ENCODE results near the gene DNAH8.
A peak's percentile ranks its signal among the peaks of the same experiment; 100 is the strongest.
"Not testable (repeated sequence)": the region's sequence is repeated elsewhere in the genome, so short reads cannot be mapped to it uniquely, and the experiment has no call there.

Gene DNAH8

DNA sequence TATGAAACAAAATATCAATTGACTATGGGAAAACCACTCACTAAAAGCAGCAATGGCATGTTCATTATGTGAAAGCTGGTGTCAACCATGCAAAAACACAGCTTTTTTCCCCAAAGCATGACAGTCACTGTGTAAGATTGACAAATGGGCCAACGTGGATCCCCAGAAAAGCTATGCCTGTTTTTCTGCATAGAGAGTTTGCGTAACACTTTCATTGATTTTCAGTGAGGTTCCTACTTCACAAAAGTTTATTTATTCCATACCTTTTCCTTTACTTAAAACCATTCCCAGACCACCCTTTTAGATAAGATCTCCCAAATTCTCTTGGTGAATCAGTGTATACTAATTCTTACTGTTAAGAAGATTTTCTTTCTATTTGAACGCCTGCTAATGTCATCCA lies 195.1 kb downstream of the DNAH8 start:
- Histone ChIP-seq H3K4me2 (peak overlapping the region; percentile 56; the same call in 1 of the 2 replicates), H3K4me3 (no peak overlapping the region), H3K27ac (no peak overlapping the region), H3K4me1 (peaks cover 11% of the 10 kb centered on the region), H3K9me3 (no peaks in the 10 kb centered on the region), H3K27me3 (no peaks in the 10 kb centered on the region), H3K36me3 (no peaks in the 10 kb centered on the region), H3K9ac (no peak overlapping the region), H4K20me1 (no peaks in the 10 kb centered on the region)
- no peak for TF ChIP-seq Cebpa-rat (IDR thresholded peaks at IDR 0.05)

DNA sequence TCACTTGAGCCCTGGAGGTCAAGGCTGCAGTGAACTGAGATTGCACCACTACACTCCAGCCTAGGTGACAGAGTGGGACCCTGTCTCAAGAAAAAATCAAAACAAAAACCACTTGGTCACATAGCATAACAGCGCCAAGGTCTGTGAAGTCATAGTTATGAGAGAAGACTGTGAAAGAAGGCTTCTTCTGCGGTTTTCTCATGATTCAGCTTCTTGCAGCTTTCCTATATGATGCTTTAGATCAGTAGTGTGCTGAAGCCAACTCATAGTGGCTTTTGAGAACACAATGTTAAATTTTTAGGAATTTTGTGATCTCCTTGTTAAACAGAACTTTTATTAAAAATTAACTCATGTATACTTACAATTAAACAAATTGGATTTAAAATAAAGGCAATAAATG lies 197.3 kb downstream of the DNAH8 start:
- TF ChIP-seq Cebpa-rat (IDR thresholded peaks at IDR 0.05), result no peak
- Histone ChIP-seq H3K4me3 (no peak overlapping the region), H3K4me2 (no peak overlapping the region), H3K27me3 (no peaks in the 10 kb centered on the region), H3K9me3 (no peaks in the 10 kb centered on the region), H3K9ac (no peak overlapping the region), H3K36me3 (no peaks in the 10 kb centered on the region), H3K4me1 (peaks cover 11% of the 10 kb centered on the region), H4K20me1 (no peaks in the 10 kb centered on the region), H3K27ac (no peak overlapping the region)

DNA sequence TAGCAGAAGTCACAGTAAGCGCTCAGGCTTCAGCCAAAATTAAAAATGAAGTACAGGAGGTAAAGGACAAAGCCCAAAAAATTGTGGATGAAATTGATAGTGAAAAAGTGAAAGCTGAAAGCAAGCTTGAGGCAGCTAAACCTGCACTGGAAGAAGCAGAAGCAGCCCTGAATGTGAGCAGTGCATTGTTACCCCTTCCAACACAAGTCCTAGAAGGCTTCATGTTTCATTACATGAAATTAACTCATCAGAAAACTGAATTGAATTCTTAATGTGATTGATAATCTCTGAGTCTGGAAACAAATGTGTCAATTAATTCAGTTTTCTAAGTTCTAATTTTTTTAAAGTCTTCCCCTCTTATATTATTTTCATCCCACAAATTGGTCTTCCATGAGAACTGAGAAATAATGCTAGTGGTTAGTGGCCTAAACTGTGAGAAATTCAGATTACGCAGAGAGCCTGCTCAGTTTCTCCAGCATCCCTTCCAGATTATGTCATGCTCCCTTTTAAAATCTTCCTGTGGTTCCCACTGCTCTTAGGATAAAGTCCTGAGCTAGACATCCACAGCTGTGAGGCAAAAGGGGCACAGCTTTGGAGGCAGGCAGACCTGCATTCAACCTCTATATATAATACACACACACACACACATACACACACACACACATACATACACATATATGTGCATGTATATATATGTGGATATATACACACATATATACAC lies 200.3 kb downstream of the DNAH8 start:
- H3K27me3 ChIP-seq, result no peaks in the 10 kb centered on the region
- H3K4me2 ChIP-seq, result no peak overlapping the region
- no peak overlapping the region for H3K4me3 ChIP-seq
- H3K9ac ChIP-seq, result no peak overlapping the region
- no peak for TF ChIP-seq Cebpa-rat (IDR thresholded peaks at IDR 0.05)
- no peaks in the 10 kb centered on the region for H3K4me1 ChIP-seq
- no peaks in the 10 kb centered on the region for H4K20me1 ChIP-seq
- no peak overlapping the region for H3K27ac ChIP-seq
- H3K36me3 ChIP-seq, result no peaks in the 10 kb centered on the region
- no peaks in the 10 kb centered on the region for H3K9me3 ChIP-seq

DNA sequence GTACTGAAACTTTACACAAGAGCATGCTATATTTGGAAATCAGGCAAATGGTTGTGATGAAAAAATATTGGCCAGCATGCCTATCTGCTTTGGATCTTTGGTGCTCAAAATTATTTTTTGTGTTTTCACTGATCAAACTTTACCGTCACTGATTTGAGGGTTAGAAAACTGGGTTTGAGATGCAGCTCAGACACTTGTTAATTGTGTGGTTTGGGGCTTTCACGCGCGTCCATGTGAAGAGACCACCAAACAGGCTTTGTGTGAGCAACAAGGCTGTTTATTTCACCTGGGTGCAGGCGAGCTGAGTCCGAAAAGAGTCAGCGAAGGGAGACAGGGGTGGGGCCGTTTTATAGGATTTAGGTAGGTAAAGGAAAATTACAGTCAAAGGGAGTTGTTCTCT lies 206.4 kb downstream of the DNAH8 start:
- not testable (repeated sequence) for H3K27ac ChIP-seq, H3K9ac ChIP-seq, H3K4me1 ChIP-seq, H4K20me1 ChIP-seq, H3K36me3 ChIP-seq, H3K27me3 ChIP-seq, H3K4me3 ChIP-seq, H3K4me2 ChIP-seq, H3K9me3 ChIP-seq

DNA sequence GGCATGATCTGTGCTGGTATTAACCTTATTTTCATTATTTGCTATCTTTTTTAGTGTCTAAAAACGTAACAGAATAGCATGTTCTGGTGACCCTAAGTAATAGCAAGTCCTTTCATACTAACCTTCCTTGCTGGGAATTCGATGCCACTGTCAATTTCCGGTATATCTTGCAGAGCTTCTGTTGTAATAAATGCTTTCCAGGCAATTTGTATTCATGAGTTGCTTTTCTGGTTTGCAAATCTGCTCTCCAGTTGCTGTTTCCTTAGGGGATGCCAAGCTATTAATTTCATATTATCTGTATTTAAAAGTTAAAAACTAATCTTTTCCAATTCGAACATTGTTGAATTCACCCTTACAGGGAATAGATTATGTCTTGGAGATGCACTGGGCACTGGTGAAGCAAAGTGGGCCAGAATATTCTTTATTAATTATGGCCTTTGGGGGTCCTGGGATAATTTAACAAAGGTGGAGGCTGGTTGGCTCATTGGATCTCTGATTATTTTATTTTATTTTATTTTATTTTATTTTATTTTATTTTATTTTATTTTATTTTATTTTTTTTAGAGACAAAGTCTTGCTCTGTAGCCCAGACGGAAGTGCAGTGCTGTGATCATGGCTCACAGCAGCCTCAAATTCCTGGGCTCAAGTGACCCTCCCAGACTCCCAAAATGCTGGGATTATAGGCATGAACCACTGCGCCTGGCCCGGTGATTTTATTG lies 209.8 kb downstream of the DNAH8 start:
- no peaks in the 10 kb centered on the region for H4K20me1 ChIP-seq
- H3K27me3 ChIP-seq, result no peaks in the 10 kb centered on the region
- H3K4me2 ChIP-seq, result no peak overlapping the region
- no peak overlapping the region for H3K27ac ChIP-seq
- H3K9ac ChIP-seq, result no peak overlapping the region
- no peaks in the 10 kb centered on the region for H3K36me3 ChIP-seq
- no peak for TF ChIP-seq Cebpa-rat (IDR thresholded peaks at IDR 0.05)
- no peaks in the 10 kb centered on the region for H3K9me3 ChIP-seq
- H3K4me1 ChIP-seq, result no peaks in the 10 kb centered on the region
- no peak overlapping the region for H3K4me3 ChIP-seq

DNA sequence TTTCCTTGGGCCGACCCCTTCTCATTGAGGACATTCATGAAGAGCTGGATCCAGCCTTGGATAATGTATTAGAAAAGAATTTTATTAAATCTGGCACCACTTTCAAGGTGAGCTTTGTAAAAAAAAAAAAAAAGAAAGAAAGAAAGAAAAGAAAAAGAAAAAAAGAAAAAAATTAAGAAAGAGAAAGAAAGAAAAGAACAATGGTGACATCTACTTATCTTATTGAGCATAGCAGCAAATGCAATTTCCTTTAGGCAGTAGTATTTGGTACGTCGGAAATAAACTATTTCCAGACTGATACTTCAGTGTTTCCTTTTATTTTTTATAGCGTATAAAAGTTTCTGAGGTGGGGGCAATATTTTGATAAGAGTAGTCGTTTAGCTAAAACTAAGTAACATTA lies 214.4 kb downstream of the DNAH8 start:
- Histone ChIP-seq H3K4me1 (peaks cover 6% of the 10 kb centered on the region; the same call in 1 of the 2 replicates), H3K4me2 (no peak overlapping the region), H4K20me1 (no peaks in the 10 kb centered on the region), H3K27ac (no peak overlapping the region), H3K4me3 (no peak overlapping the region), H3K9ac (no peak overlapping the region), H3K9me3 (no peaks in the 10 kb centered on the region), H3K27me3 (no peaks in the 10 kb centered on the region), H3K36me3 (no peaks in the 10 kb centered on the region)
- no peak for TF ChIP-seq Cebpa-rat (IDR thresholded peaks at IDR 0.05)

DNA sequence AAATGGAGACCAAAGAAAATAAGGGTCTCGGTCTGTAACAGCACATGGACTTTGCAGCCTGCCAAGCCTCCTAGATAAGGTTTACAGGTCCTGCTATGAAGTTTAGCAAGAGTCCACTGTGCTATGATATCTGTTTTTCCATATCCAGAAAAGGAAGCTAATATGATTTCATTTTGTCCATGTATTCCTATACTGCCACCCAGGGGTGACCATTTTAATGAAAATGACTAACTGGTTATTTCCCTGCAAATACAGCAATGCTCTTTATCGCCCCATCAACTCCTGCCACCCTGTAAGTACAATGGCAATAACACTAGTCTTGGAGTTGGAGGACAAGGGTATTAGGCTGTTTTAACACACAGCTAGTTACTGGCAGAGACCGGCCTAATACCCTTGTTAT lies 218.3 kb downstream of the DNAH8 start:
- Histone ChIP-seq H3K4me1 (peaks cover 6% of the 10 kb centered on the region; the same call in 1 of the 2 replicates), H3K27ac (no peak overlapping the region), H3K9me3 (no peaks in the 10 kb centered on the region), H3K27me3 (no peaks in the 10 kb centered on the region), H3K9ac (no peak overlapping the region), H4K20me1 (no peaks in the 10 kb centered on the region), H3K4me2 (no peak overlapping the region), H3K36me3 (no peaks in the 10 kb centered on the region), H3K4me3 (no peak overlapping the region)
- no peak for TF ChIP-seq Cebpa-rat (IDR thresholded peaks at IDR 0.05)

DNA sequence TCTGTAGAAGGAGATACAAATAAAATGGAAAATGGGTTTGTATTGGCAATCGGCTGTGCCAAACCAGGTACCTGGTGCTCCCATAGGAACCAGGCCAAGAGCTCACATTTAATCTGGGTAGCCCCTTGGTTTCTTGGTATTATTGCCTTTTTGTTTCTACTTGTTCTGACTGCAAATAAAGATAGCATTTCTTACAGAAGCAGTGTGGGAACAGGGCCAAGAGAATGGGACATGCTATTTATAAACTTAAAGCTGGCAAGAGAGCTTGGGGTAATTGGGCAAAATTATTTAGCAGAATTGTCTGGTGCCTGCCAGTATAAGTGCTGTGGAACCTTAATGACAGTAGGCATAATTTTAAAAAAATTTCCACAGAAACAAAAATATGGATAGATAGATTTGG lies 219.9 kb downstream of the DNAH8 start:
- H3K9me3 ChIP-seq, result no peaks in the 10 kb centered on the region
- H3K4me1 ChIP-seq, result peaks cover 6% of the 10 kb centered on the region; the same call in 1 of the 2 replicates
- H3K4me3 ChIP-seq, result no peak overlapping the region
- no peaks in the 10 kb centered on the region for H3K27me3 ChIP-seq
- no peaks in the 10 kb centered on the region for H4K20me1 ChIP-seq
- TF ChIP-seq Cebpa-rat (IDR thresholded peaks at IDR 0.05), result no peak
- no peak overlapping the region for H3K4me2 ChIP-seq
- H3K9ac ChIP-seq, result no peak overlapping the region
- H3K27ac ChIP-seq, result no peak overlapping the region
- no peaks in the 10 kb centered on the region for H3K36me3 ChIP-seq

DNA sequence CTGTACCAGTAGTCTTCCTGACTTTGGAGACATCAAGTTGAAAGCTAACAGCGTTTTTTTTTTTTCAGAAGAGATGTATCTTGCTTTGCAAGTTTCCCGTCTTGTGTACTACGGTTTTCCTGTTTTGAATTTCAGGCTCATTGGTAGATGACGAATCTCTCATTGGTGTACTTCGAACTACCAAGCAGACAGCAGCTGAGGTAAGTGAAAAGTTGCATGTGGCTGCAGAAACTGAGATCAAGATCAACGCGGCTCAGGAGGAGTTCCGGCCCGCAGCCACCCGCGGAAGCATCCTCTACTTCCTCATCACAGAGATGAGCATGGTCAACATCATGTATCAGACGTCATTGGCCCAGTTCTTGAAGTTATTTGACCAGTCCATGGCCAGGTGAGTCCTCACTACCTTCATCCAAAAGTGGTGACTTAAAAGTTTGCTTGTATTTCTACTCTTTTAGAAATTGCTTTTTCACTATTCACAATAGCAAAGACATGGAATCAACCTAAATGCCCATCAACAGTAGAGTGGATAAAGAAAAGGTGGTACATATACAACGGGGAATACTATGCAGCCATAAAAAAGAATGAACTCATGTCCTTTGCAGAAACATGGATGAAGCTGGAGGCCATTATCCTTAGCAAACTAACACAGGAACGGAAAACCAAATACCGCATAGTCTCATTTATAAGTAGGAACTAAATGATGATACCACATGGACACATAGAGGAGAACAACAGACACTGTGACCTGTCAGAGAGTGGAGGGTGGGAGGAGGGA lies 222.9 kb downstream of the DNAH8 start:
- H3K27ac ChIP-seq, result no peak overlapping the region
- H3K4me1 ChIP-seq, result peaks cover 2% of the 10 kb centered on the region; the same call in 1 of the 2 replicates
- no peaks in the 10 kb centered on the region for H3K36me3 ChIP-seq
- H3K9ac ChIP-seq, result no peak overlapping the region
- no peaks in the 10 kb centered on the region for H4K20me1 ChIP-seq
- no peak for TF ChIP-seq Cebpa-rat (IDR thresholded peaks at IDR 0.05)
- no peaks in the 10 kb centered on the region for H3K27me3 ChIP-seq
- no peak overlapping the region for H3K4me3 ChIP-seq
- no peaks in the 10 kb centered on the region for H3K9me3 ChIP-seq
- H3K4me2 ChIP-seq, result no peak overlapping the region

DNA sequence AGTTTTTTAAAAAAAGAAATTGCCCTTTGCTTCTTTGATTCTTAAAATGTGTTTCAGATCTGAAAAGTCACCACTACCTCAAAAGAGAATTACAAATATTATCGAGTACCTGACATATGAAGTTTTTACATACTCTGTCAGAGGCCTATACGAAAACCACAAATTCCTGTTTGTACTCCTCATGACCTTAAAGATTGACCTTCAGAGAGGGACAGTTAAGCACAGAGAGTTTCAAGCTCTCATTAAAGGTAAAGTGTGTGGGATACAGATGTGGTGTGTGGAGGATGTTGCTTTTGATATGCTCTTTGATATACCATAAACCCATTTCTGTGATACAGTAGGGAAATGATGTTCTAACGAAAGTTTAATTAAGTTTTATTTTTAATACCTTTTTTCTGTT lies 223.6 kb downstream of the DNAH8 start:
- Histone ChIP-seq H3K9me3 (no peaks in the 10 kb centered on the region), H3K27ac (no peak overlapping the region), H3K27me3 (no peaks in the 10 kb centered on the region), H3K4me3 (no peak overlapping the region), H4K20me1 (no peaks in the 10 kb centered on the region), H3K36me3 (no peaks in the 10 kb centered on the region), H3K4me1 (no peaks in the 10 kb centered on the region), H3K9ac (no peak overlapping the region), H3K4me2 (no peak overlapping the region)
- TF ChIP-seq Cebpa-rat (IDR thresholded peaks at IDR 0.05), result no peak

Data from BLaER1 (cell line).